ENCODE data around the gene CYP1B1.

Gene CYP1B1

GRCh38 chr2:38074764-38075506 lies 1.0 kb downstream of the CYP1B1 start:
- DNase-seq (ENCODE audit: low read depth) = no peak

- no peak for DNase-seq (ENCODE audit: low read depth)
These were observed 1.7 kb downstream of the CYP1B1 start for GRCh38 chr2:38074058-38074763.

- DNase-seq (ENCODE audit: low read depth) = no peak
These were observed 2.5 kb downstream of the CYP1B1 start for GRCh38 chr2:38073211-38074057.

- no peak for DNase-seq (ENCODE audit: low read depth)
These were observed 5.5 kb downstream of the CYP1B1 start for GRCh38 chr2:38070438-38070837.

GRCh38 chr2:38068234-38068633 lies 7.7 kb downstream of the CYP1B1 start:
- no peak for DNase-seq (ENCODE audit: low read depth)

GRCh38 chr2:38066421-38067115 lies 9.4 kb downstream of the CYP1B1 start:
- no peak for DNase-seq (ENCODE audit: low read depth)

GRCh38 chr2:38065502-38066135 lies 10.3 kb downstream of the CYP1B1 start:
- DNase-seq (ENCODE audit: low read depth) = no peak

GRCh38 chr2:38064801-38065501 lies 11.0 kb downstream of the CYP1B1 start:
- DNase-seq (ENCODE audit: low read depth) = no peak

GRCh38 chr2:38060236-38061018 lies 15.5 kb downstream of the CYP1B1 start:
- DNase-seq (ENCODE audit: low read depth) = no peak

- DNase-seq (ENCODE audit: low read depth) = no peak
These were observed 18.1 kb downstream of the CYP1B1 start for GRCh38 chr2:38057651-38058410.

- no peak for DNase-seq (ENCODE audit: low read depth)
These were observed 19.7 kb downstream of the CYP1B1 start for GRCh38 chr2:38056216-38056615.

GRCh38 chr2:38045811-38046210 lies 30.1 kb downstream of the CYP1B1 start:
- no peak for DNase-seq (ENCODE audit: low read depth)

- no peak for DNase-seq (ENCODE audit: low read depth)
These were observed 36.6 kb downstream of the CYP1B1 start for GRCh38 chr2:38039121-38039910.

- DNase-seq (ENCODE audit: low read depth) = no peak
These were observed 37.3 kb downstream of the CYP1B1 start for GRCh38 chr2:38038682-38039081.

- no peak for DNase-seq (ENCODE audit: low read depth)
These were observed 38.0 kb downstream of the CYP1B1 start for GRCh38 chr2:38037757-38038621.

GRCh38 chr2:38037325-38037724 lies 38.6 kb downstream of the CYP1B1 start:
- DNase-seq (ENCODE audit: low read depth) = no peak

GRCh38 chr2:38035968-38036367 lies 40.0 kb downstream of the CYP1B1 start:
- DNase-seq (ENCODE audit: low read depth) = no peak

- DNase-seq (ENCODE audit: low read depth) = no peak
These were observed 42.3 kb downstream of the CYP1B1 start for GRCh38 chr2:38033646-38034045.
